Choroid plexus epithelial cell (primary cell): Measurements from ENCODE around the gene BTNL8.

Source experiments
- DNase-seq: peaks from one replicate; pipeline ENCODE4 v3.0.0-alpha.2; 2010; ENCODE audit warnings: low read depth
- H3K4me3 ChIP-seq: 2 replicates; pipeline ENCODE4 v1.5.1; 2011; ENCODE audit warnings: low read depth, mild to moderate bottlenecking, control low read depth, low read length, moderate library complexity
- TF ChIP-seq, protein P1 (sequence below): conservative IDR thresholded peaks from 2 replicates; pipeline ENCODE4 v1.5.1; 2011; ENCODE audit warnings: low read depth, mild to moderate bottlenecking, control low read depth, inconsistent platforms, low read length, moderate library complexity

The BTNL8 gene

GRCh38 chr5:180977852-180978251, 78.9 kb downstream of the BTNL8 start:
- H3K4me3 ChIP-seq = no peak overlapping the region
- DNase-seq = no peak
- TF ChIP-seq, protein P1, sequence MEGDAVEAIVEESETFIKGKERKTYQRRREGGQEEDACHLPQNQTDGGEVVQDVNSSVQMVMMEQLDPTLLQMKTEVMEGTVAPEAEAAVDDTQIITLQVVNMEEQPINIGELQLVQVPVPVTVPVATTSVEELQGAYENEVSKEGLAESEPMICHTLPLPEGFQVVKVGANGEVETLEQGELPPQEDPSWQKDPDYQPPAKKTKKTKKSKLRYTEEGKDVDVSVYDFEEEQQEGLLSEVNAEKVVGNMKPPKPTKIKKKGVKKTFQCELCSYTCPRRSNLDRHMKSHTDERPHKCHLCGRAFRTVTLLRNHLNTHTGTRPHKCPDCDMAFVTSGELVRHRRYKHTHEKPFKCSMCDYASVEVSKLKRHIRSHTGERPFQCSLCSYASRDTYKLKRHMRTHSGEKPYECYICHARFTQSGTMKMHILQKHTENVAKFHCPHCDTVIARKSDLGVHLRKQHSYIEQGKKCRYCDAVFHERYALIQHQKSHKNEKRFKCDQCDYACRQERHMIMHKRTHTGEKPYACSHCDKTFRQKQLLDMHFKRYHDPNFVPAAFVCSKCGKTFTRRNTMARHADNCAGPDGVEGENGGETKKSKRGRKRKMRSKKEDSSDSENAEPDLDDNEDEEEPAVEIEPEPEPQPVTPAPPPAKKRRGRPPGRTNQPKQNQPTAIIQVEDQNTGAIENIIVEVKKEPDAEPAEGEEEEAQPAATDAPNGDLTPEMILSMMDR = no peak

DNA sequence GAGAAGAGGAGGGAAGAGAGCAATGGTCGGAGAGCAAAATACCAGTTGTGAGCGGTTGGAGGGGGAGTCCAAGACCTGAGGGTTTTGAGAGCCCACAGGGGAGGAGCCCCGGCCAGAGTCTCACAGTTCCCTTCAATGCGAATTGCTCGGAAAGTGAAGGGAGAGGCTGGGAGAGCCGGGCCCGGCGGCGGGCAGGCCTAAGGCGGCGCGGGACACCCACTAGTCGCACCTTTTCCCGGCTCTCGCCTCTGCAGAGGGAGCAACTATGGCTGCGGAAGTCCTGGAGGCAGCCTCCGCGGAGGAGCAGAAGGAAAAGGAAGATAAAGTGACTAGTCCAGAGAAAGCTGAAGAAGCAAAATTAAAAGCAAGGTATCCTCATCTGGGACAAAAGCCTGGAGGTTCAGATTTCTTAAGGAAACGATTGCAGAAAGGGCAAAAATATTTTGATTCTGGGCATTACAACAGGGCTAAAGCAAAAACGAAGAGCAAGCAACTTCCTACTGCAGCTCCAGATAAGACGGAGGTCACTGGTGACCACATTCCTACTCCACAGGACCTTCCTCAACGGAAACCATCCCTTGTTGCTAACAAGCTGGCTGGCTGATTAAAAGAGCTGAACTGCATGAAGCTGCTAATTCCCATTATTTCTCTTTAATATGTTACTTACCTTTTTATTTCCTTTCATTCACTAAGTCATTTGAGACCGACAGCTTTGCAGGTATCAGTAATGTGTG, 83.2 kb downstream of the BTNL8 start:
- TF ChIP-seq, protein P1 = no peak
- no peak overlapping the region for H3K4me3 ChIP-seq
- DNase-seq = no peak

- H3K4me3 ChIP-seq = no peak overlapping the region
- DNase-seq = no peak
- TF ChIP-seq, protein P1 = no peak
Measured at GRCh38 chr5:180988016-180988415, 89.1 kb downstream of the BTNL8 start.

DNA sequence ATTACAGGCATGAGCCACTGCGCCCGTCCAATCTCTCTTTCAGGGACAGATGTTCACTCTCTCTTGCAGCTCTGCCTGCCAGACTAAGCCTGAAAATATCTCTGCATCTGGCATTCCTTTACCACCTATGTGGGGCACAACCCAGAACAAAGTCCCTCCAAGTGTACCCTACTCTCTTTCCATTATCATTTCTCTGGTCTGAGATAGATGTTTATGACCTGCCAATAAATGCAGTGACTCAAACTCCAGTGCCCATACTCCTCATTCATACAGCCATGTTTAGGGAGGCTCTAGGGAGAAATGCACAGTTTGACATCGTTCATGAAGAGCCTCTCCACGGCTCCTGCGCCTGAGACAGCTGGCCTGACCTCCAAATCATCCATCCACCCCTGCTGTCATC, 89.6 kb downstream of the BTNL8 start, which contains the start of gene BTNL3:
TSS of gene BTNL3 (plus strand) at position 255 of the 400 bp plus-strand sequence. CDS start 183 bp downstream, outside the sequence.
- DNase-seq = no peak
- H3K4me3 ChIP-seq = no peak within 1 kb of the TSS
- TF ChIP-seq, protein P1 = no peak

DNA sequence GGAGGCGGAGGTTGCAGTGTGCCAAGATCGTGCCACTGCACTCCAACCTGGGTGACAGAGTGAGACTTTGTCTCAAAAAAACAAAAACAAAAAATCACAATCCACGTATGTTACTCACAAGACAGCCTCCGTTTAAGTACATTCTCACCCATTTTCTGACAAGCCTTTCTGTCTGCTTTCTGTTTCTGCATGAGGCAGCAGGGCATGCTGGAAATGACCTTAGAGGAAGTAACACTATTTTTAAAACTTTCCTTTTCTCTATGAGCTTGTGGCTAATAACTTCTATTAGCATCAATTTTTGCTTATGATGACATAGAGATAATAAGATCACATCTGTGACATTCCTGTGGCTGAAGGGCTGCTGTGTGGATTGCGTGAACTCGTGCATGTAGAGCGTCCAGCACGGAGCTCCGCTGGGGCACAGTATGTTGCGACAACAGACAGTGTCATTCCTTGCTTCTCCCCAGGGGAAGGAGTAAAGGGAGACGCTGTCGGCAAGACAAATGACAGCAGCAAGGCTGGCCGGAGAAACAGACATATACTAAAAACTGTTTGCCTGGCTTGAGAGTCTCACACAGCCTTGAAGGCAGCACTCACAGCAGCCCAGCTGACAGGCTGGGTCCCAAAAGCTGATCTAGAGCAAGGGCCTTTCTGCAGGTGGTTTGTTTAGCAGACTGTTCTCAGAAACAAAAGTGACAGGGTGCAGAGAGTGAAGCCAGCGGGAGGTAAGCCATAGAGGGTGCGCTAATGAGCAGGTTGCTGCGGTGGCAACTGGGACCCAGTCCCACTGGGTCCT, 91.3 kb downstream of the BTNL8 start:
- TF ChIP-seq, protein P1 = no peak
- peak; percentile 0 for DNase-seq
- H3K4me3 ChIP-seq = no peak overlapping the region

DNA sequence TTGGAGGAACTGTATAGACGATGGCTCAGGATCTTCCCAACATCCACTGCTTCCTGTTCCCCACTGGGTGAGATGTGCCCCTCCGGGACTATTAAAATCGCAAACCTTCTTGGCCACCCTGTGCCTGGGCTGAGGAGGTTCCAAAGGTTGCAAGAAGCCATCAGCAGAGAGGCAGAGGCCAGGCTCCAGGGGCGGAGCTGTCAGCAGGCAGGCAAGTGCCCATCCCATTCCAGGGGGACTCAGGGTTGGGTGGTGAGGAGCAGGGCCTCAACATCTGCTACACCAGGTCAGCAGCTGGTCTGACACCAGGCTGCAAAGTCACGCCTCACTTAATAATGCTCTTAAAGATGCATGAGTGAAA, 91.9 kb downstream of the BTNL8 start:
- no peak for DNase-seq
- H3K4me3 ChIP-seq = no peak overlapping the region
- TF ChIP-seq, protein P1 = no peak
